ENCODE results near the gene SIRPG.
"Not testable (repeated sequence)": the region's sequence is repeated elsewhere in the genome, so short reads cannot be mapped to it uniquely, and the experiment has no call there.

DNA sequence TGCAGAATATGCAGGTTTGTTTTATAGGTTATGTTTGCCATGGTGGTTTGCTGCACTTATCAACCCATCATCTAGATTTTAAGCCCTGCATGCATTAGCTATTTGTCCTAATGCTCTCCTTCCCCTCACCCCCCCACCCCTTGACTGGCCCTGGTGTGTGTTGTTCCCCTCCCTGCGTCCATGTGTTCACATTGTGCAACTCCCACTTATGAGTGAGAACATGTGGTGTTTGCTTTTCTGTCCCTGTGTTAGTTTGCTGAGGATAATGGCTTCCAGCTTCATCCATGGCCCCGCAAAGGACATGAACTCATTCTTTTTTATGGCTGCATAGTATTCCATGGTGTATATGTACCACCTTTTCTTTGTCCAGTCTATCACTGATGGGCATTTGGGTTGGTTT lies 18.9 kb downstream of the SIRPG start:
- not testable (repeated sequence) for TF ChIP-seq POLR2A (IDR thresholded peaks at IDR 0.05; ENCODE audit: low read depth, low read length); POLR2AphosphoS5 (IDR thresholded peaks at IDR 0.05; ENCODE audit: low read depth, low read length); TAF1 (IDR thresholded peaks at IDR 0.05; ENCODE audit: borderline replicate concordance, low read depth, low read length)

Data from GM12892 (cell line).